ENCODE data around the gene LRRC4C.

DNA sequence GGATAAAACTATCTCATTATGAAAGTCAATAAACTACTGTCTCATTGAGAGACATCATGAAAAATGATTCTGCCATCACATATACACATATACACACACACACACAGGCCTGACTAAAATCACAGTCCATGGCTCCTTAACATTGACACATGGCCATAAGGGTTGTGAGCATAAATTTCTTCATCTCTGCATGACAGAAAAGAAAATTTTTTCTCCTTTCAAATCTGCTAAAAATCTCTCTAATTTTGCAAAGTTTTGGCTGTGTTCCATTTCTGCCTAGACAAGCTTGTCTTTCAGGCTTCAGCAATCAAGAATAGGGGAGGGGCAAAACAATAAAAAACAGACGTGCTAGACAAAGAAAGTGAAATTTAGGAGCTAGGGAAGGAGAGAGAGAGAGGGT lies 324.5 kb downstream of the LRRC4C start:
- TF ChIP-seq, protein P1, sequence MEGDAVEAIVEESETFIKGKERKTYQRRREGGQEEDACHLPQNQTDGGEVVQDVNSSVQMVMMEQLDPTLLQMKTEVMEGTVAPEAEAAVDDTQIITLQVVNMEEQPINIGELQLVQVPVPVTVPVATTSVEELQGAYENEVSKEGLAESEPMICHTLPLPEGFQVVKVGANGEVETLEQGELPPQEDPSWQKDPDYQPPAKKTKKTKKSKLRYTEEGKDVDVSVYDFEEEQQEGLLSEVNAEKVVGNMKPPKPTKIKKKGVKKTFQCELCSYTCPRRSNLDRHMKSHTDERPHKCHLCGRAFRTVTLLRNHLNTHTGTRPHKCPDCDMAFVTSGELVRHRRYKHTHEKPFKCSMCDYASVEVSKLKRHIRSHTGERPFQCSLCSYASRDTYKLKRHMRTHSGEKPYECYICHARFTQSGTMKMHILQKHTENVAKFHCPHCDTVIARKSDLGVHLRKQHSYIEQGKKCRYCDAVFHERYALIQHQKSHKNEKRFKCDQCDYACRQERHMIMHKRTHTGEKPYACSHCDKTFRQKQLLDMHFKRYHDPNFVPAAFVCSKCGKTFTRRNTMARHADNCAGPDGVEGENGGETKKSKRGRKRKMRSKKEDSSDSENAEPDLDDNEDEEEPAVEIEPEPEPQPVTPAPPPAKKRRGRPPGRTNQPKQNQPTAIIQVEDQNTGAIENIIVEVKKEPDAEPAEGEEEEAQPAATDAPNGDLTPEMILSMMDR (IDR thresholded peaks at IDR 0.05): no peak
- TF ChIP-seq ZFX (IDR thresholded peaks at IDR 0.05; ENCODE audit: borderline replicate concordance): no peak

Measured in 22Rv1 (cell line).